H9 (cell line): Measurements from ENCODE around the gene FGFR4. TPM values are rescaled to one million over a fixed set of nuclear protein-coding genes. Genes with fewer than 3 reads are reported as not detected.
A peak's percentile ranks its signal among the peaks of the same experiment; 100 is the strongest.

Source experiments
- DNase-seq: peaks from one replicate; pipeline ENCODE4 v3.0.0-alpha.2; 2017
- H2AFZ ChIP-seq: one replicate; pipeline ENCODE4 v1.6.1; 2013; ENCODE audit warnings: mild to moderate bottlenecking, low read length, control low read depth, moderate library complexity
- H2AK5ac ChIP-seq: 2 replicates; pipeline ENCODE4 v1.6.1; 2013; ENCODE audit warnings: low read length, control low read depth, mixed read lengths; ENCODE audit not compliant: insufficient read length
- H2BK120ac ChIP-seq: one replicate; pipeline ENCODE4 v1.6.1; 2013; ENCODE audit warnings: low read depth, mild to moderate bottlenecking, low read length, control low read depth, inconsistent platforms; ENCODE audit not compliant: poor library complexity, severe bottlenecking
- H2BK12ac ChIP-seq: 2 replicates; pipeline ENCODE4 v1.6.1; 2013; ENCODE audit warnings: low read length, control low read depth, mixed read lengths, low read depth; ENCODE audit not compliant: insufficient read length
- H2BK15ac ChIP-seq: 2 replicates; pipeline ENCODE4 v1.6.1; 2013; ENCODE audit warnings: low read depth, low read length, control low read depth
- H2BK20ac ChIP-seq: one replicate; pipeline ENCODE4 v1.6.1; 2013; ENCODE audit warnings: low read depth, mild to moderate bottlenecking, low read length, control low read depth, inconsistent platforms; ENCODE audit not compliant: poor library complexity, severe bottlenecking
- H2BK5ac ChIP-seq: 2 replicates; pipeline ENCODE4 v1.6.1; 2013; ENCODE audit warnings: low read length, control low read depth, mixed read lengths; ENCODE audit not compliant: insufficient read length
- H3K14ac ChIP-seq: 2 replicates; pipeline ENCODE4 v1.6.1; 2013; ENCODE audit warnings: low read length, control low read depth; ENCODE audit not compliant: insufficient read depth
- H3K18ac ChIP-seq: 2 replicates; pipeline ENCODE4 v1.6.1; 2013; ENCODE audit warnings: low read depth, mild to moderate bottlenecking, mixed read lengths, low read length, control low read depth; ENCODE audit not compliant: insufficient read length
- H3K23ac ChIP-seq: 2 replicates; pipeline ENCODE4 v1.6.1; 2013; ENCODE audit warnings: low read length, control low read depth, mixed read lengths, low read depth; ENCODE audit not compliant: insufficient read length
- H3K23me2 ChIP-seq: 2 replicates; pipeline ENCODE4 v1.6.1; 2013; ENCODE audit warnings: low read depth, mild to moderate bottlenecking, mixed read lengths, low read length, control low read depth; ENCODE audit not compliant: insufficient read length, poor library complexity, severe bottlenecking
- H3K27ac ChIP-seq: 2 replicates; pipeline ENCODE4 v1.5.1; 2013; ENCODE audit warnings: low read length, control low read depth, mixed read lengths, low read depth; ENCODE audit not compliant: insufficient read length
- H3K27me3 ChIP-seq: 2 replicates; pipeline ENCODE4 v1.6.1; 2013; ENCODE audit warnings: low read length, control low read depth, inconsistent platforms; ENCODE audit not compliant: insufficient read depth
- H3K4ac ChIP-seq: 2 replicates; pipeline ENCODE4 v1.6.1; 2013; ENCODE audit warnings: low read depth, mild to moderate bottlenecking, control low read depth, inconsistent platforms, low read length, moderate library complexity
- H3K4me1 ChIP-seq: 2 replicates; pipeline ENCODE4 v1.6.1; 2013; ENCODE audit warnings: low read length, control low read depth, inconsistent platforms; ENCODE audit not compliant: insufficient read depth
- H3K4me2 ChIP-seq: 2 replicates; pipeline ENCODE4 v1.6.1; 2013; ENCODE audit warnings: low read length, control low read depth, mixed read lengths; ENCODE audit not compliant: insufficient read length, insufficient read depth
- H3K56ac ChIP-seq: 2 replicates; pipeline ENCODE4 v1.6.1; 2013; ENCODE audit warnings: low read depth, mild to moderate bottlenecking, mixed read lengths, low read length, control low read depth; ENCODE audit not compliant: insufficient read length
- H3K79me1 ChIP-seq: 2 replicates; pipeline ENCODE4 v1.6.1; 2013; ENCODE audit warnings: low read depth, mild to moderate bottlenecking, moderate library complexity, low read length, control low read depth, inconsistent platforms; ENCODE audit not compliant: insufficient read depth, poor library complexity, severe bottlenecking
- H3K79me2 ChIP-seq: 2 replicates; pipeline ENCODE4 v1.6.1; 2013; ENCODE audit warnings: low read length, control low read depth, inconsistent platforms; ENCODE audit not compliant: insufficient read depth
- H3K9ac ChIP-seq: 2 replicates; pipeline ENCODE4 v1.6.1; 2013; ENCODE audit warnings: low read length, control low read depth, mixed read lengths; ENCODE audit not compliant: insufficient read length; ENCODE audit errors: extremely low read depth
- H3K9me3 ChIP-seq: one replicate; pipeline ENCODE4 v1.6.1; 2013; ENCODE audit warnings: low read depth, low read length, inconsistent platforms; ENCODE audit not compliant: control insufficient read depth
- H3T11ph ChIP-seq: one replicate; pipeline ENCODE4 v1.6.1; 2013; ENCODE audit warnings: mild to moderate bottlenecking, low read length, control low read depth, inconsistent platforms
- H4K20me1 ChIP-seq: one replicate; pipeline ENCODE4 v1.6.1; 2013; ENCODE audit not compliant: control insufficient read depth, insufficient read length, insufficient read depth
- H4K5ac ChIP-seq: 2 replicates; pipeline ENCODE4 v1.6.1; 2013; ENCODE audit warnings: low read depth, mild to moderate bottlenecking, mixed read lengths, low read length, control low read depth; ENCODE audit not compliant: insufficient read length
- H4K8ac ChIP-seq: replicated peaks from 2 replicates; pipeline ENCODE4 v1.6.1; 2013; ENCODE audit warnings: low read length, control low read depth, mixed read lengths, low read depth; ENCODE audit not compliant: insufficient read length
- H4K91ac ChIP-seq: 2 replicates; pipeline ENCODE4 v1.6.1; 2013; ENCODE audit warnings: low read depth, mild to moderate bottlenecking, moderate library complexity, mixed read lengths, low read length, control low read depth; ENCODE audit not compliant: insufficient read length
- H3K27ac Mint-ChIP-seq, 3 experiments: 2 replicates in 2 of 3; 3 replicates in 1 of 3; pipeline ENCODE4 v1.8.0; 2020 to 2021; ENCODE audit warnings: mixed read lengths in 3 of 3, mild to moderate bottlenecking in 1 of 3, moderate library complexity in 1 of 3
- H3K27me3 Mint-ChIP-seq: 2 replicates; pipeline ENCODE4 v1.8.0; 2021; ENCODE audit warnings: low read depth, mild to moderate bottlenecking, moderate library complexity, mixed read lengths
- H3K36me3 Mint-ChIP-seq, 3 experiments: 2 replicates in 2 of 3; 3 replicates in 1 of 3; pipeline ENCODE4 v1.8.0; 2020 to 2021; ENCODE audit warnings: low read depth in 3 of 3, mixed read lengths in 3 of 3; ENCODE audit not compliant: insufficient read depth in 1 of 3
- H3K4me1 Mint-ChIP-seq, 2 experiments: 2 replicates each; pipeline ENCODE4 v1.8.0; 2020; ENCODE audit warnings: mixed read lengths in 2 of 2
- H3K4me3 Mint-ChIP-seq, 2 experiments: 2 replicates in 1 of 2; 3 replicates in 1 of 2; pipeline ENCODE4 v1.8.0; 2020 to 2021; ENCODE audit warnings: mild to moderate bottlenecking in 2 of 2, mixed read lengths in 2 of 2, moderate library complexity in 1 of 2
- H3K9me3 Mint-ChIP-seq, 2 experiments: 2 replicates in 1 of 2; 3 replicates in 1 of 2; pipeline ENCODE4 v1.8.0; 2020; ENCODE audit warnings: mild to moderate bottlenecking in 2 of 2, mixed read lengths in 2 of 2, moderate library complexity in 1 of 2
- CTCF ChIP-seq: fragments of 200-600 bp; sonication (generic); conservative IDR thresholded peaks from 3 replicates; pipeline ENCODE4 v1.8.0; 2021; ENCODE audit warnings: antibody characterized with exemption, mild to moderate bottlenecking
- WGBS: extraction: QIAGEN DNeasy Blood & Tissue Kit; methylation state at CpG from one replicate; pipeline ENCODE4 v1.1.7; 2013; ENCODE audit warnings: missing lambda C conversion rate, low lambda C conversion rate, mixed read lengths; ENCODE audit not compliant: insufficient read length; ENCODE audit errors: extremely low coverage; 5-methylcytosine and 5-hydroxymethylcytosine counted together
- total RNA-seq: library from RNA; stranded (reverse); gene quantifications from 2 replicates; pipeline ENCODE4 v1.2.1, GENCODE V29; 2021

Gene FGFR4
- total RNA-seq, 1 experiment from 2014 or later, result 52.8 TPM

- Histone ChIP-seq H3K18ac (no peak overlapping the region), H4K91ac (no peak overlapping the region), H3K79me1 (no peaks in the 10 kb centered on the region), H4K20me1 (no peaks in the 10 kb centered on the region), H3K79me2 (no peaks in the 10 kb centered on the region), H3K23me2 (no peaks in the 10 kb centered on the region), H3K4ac (no peak overlapping the region), H2BK12ac (no peak overlapping the region), H3K4me1 (no peaks in the 10 kb centered on the region), H3K56ac (no peak overlapping the region), H4K8ac (no peak overlapping the region), H3K27ac (no peak overlapping the region), H2BK15ac (no peak overlapping the region), H3K14ac (no peak overlapping the region), H2BK120ac (no peak overlapping the region), H3T11ph (no peak overlapping the region), H2BK20ac (no peak overlapping the region), H2BK5ac (no peak overlapping the region), H2AK5ac (no peak overlapping the region), H3K9me3 (no peaks in the 10 kb centered on the region), H3K4me2 (no peak overlapping the region), H3K23ac (no peak overlapping the region), H3K9ac (no peak overlapping the region), H4K5ac (no peak overlapping the region), H3K27me3 (no peaks in the 10 kb centered on the region), H2AFZ (no peak overlapping the region)
- Mint-ChIP-seq H3K9me3 (no peaks in the 10 kb centered on the region), H3K4me3 (no peak overlapping the region), H3K4me1 (no peaks in the 10 kb centered on the region), H3K27ac (peak overlapping the region in 2 of 3 experiments; percentile 73 to 79; a peak in 1 of 7 replicates), H3K36me3 (peaks cover 12 to 74% (median 44%) of the 10 kb centered on the region in 3 experiments; a peak in 6 of 7 replicates), H3K27me3 (no peaks in the 10 kb centered on the region)
- TF ChIP-seq CTCF, result no peak
- no CpG with 5 or more reads among the region's 5 CpGs for WGBS
- no peak for DNase-seq
Observed at GRCh38 chr5:177049285-177049684, 37.4 kb upstream of the FGFR4 start.
